ENCODE results near the gene SPON1.

The SPON1 gene

GRCh38 chr11:14109742-14110141, 147.2 kb downstream of the SPON1 start:
- Histone ChIP-seq H3K9me3 (ENCODE audit: control insufficient read depth, insufficient read depth, low read length) (no peaks in the 10 kb centered on the region), H3K27ac (ENCODE audit: low read depth, low read length) (no peak overlapping the region), H3K9ac (ENCODE audit: low read depth, low read length) (no peak overlapping the region), H3K36me3 (ENCODE audit: control insufficient read depth, insufficient read depth, low read length) (no peaks in the 10 kb centered on the region), H3K4me1 (ENCODE audit: control insufficient read depth, insufficient read depth, low read length) (peaks cover 5% of the 10 kb centered on the region; the same call in 1 of the 2 replicates), H3K27me3 (ENCODE audit: control insufficient read depth, insufficient read depth, low read length) (no peaks in the 10 kb centered on the region), H3K4me3 (ENCODE audit: low read depth, low read length) (no peak overlapping the region)

- Histone ChIP-seq H3K4me3 (ENCODE audit: low read depth, low read length) (no peak overlapping the region), H3K9ac (ENCODE audit: low read depth, low read length) (no peak overlapping the region), H3K9me3 (ENCODE audit: control insufficient read depth, insufficient read depth, low read length) (no peaks in the 10 kb centered on the region), H3K27ac (ENCODE audit: low read depth, low read length) (no peak overlapping the region), H3K27me3 (ENCODE audit: control insufficient read depth, insufficient read depth, low read length) (no peaks in the 10 kb centered on the region), H3K4me1 (ENCODE audit: control insufficient read depth, insufficient read depth, low read length) (peaks cover 3% of the 10 kb centered on the region; the same call in 1 of the 2 replicates), H3K36me3 (ENCODE audit: control insufficient read depth, insufficient read depth, low read length) (no peaks in the 10 kb centered on the region)
Measured at GRCh38 chr11:14110629-14111028, 148.1 kb downstream of the SPON1 start.

GRCh38 chr11:14111496-14111895, 149.0 kb downstream of the SPON1 start:
- Histone ChIP-seq H3K4me1 (ENCODE audit: control insufficient read depth, insufficient read depth, low read length) (no peaks in the 10 kb centered on the region), H3K9me3 (ENCODE audit: control insufficient read depth, insufficient read depth, low read length) (no peaks in the 10 kb centered on the region), H3K27ac (ENCODE audit: low read depth, low read length) (no peak overlapping the region), H3K4me3 (ENCODE audit: low read depth, low read length) (no peak overlapping the region), H3K27me3 (ENCODE audit: control insufficient read depth, insufficient read depth, low read length) (no peaks in the 10 kb centered on the region), H3K9ac (ENCODE audit: low read depth, low read length) (no peak overlapping the region), H3K36me3 (ENCODE audit: control insufficient read depth, insufficient read depth, low read length) (no peaks in the 10 kb centered on the region)

GRCh38 chr11:14112721-14113120, 150.2 kb downstream of the SPON1 start:
- H3K27ac ChIP-seq (ENCODE audit: low read depth, low read length), result no peak overlapping the region
- no peak overlapping the region for H3K4me3 ChIP-seq (ENCODE audit: low read depth, low read length)

GRCh38 chr11:14114269-14114668, 151.7 kb downstream of the SPON1 start:
- Histone ChIP-seq H3K9me3 (ENCODE audit: control insufficient read depth, insufficient read depth, low read length) (no peaks in the 10 kb centered on the region), H3K4me1 (ENCODE audit: control insufficient read depth, insufficient read depth, low read length) (no peaks in the 10 kb centered on the region), H3K27me3 (ENCODE audit: control insufficient read depth, insufficient read depth, low read length) (no peaks in the 10 kb centered on the region), H3K4me3 (ENCODE audit: low read depth, low read length) (no peak overlapping the region), H3K27ac (ENCODE audit: low read depth, low read length) (no peak overlapping the region), H3K36me3 (ENCODE audit: control insufficient read depth, insufficient read depth, low read length) (no peaks in the 10 kb centered on the region), H3K9ac (ENCODE audit: low read depth, low read length) (no peak overlapping the region)

More at GRCh38 chr11:14112721-14113120, 150.2 kb downstream of the SPON1 start:
- no peaks in the 10 kb centered on the region for H3K36me3 ChIP-seq (ENCODE audit: control insufficient read depth, insufficient read depth, low read length)
- no peaks in the 10 kb centered on the region for H3K4me1 ChIP-seq (ENCODE audit: control insufficient read depth, insufficient read depth, low read length)
- no peak overlapping the region for H3K9ac ChIP-seq (ENCODE audit: low read depth, low read length)
- H3K27me3 ChIP-seq (ENCODE audit: control insufficient read depth, insufficient read depth, low read length), result no peaks in the 10 kb centered on the region
- no peaks in the 10 kb centered on the region for H3K9me3 ChIP-seq (ENCODE audit: control insufficient read depth, insufficient read depth, low read length)

GRCh38 chr11:14114786-14115185, 152.3 kb downstream of the SPON1 start:
- H3K27ac ChIP-seq (ENCODE audit: low read depth, low read length), result no peak overlapping the region

GRCh38 chr11:14117632-14118031, 155.1 kb downstream of the SPON1 start:
- Histone ChIP-seq H3K4me3 (ENCODE audit: low read depth, low read length) (no peak overlapping the region), H3K4me1 (ENCODE audit: control insufficient read depth, insufficient read depth, low read length) (no peaks in the 10 kb centered on the region), H3K27me3 (ENCODE audit: control insufficient read depth, insufficient read depth, low read length) (no peaks in the 10 kb centered on the region), H3K27ac (ENCODE audit: low read depth, low read length) (no peak overlapping the region), H3K9me3 (ENCODE audit: control insufficient read depth, insufficient read depth, low read length) (no peaks in the 10 kb centered on the region), H3K9ac (ENCODE audit: low read depth, low read length) (no peak overlapping the region), H3K36me3 (ENCODE audit: control insufficient read depth, insufficient read depth, low read length) (no peaks in the 10 kb centered on the region)

More at GRCh38 chr11:14114786-14115185, 152.3 kb downstream of the SPON1 start:
- no peaks in the 10 kb centered on the region for H3K36me3 ChIP-seq (ENCODE audit: control insufficient read depth, insufficient read depth, low read length)
- no peaks in the 10 kb centered on the region for H3K9me3 ChIP-seq (ENCODE audit: control insufficient read depth, insufficient read depth, low read length)
- no peak overlapping the region for H3K9ac ChIP-seq (ENCODE audit: low read depth, low read length)
- H3K4me3 ChIP-seq (ENCODE audit: low read depth, low read length), result no peak overlapping the region
- H3K27me3 ChIP-seq (ENCODE audit: control insufficient read depth, insufficient read depth, low read length), result no peaks in the 10 kb centered on the region
- no peaks in the 10 kb centered on the region for H3K4me1 ChIP-seq (ENCODE audit: control insufficient read depth, insufficient read depth, low read length)

- H3K4me1 ChIP-seq (ENCODE audit: control insufficient read depth, insufficient read depth, low read length), result no peaks in the 10 kb centered on the region
- no peak overlapping the region for H3K27ac ChIP-seq (ENCODE audit: low read depth, low read length)
- H3K9ac ChIP-seq (ENCODE audit: low read depth, low read length), result no peak overlapping the region
- no peaks in the 10 kb centered on the region for H3K27me3 ChIP-seq (ENCODE audit: control insufficient read depth, insufficient read depth, low read length)
- H3K9me3 ChIP-seq (ENCODE audit: control insufficient read depth, insufficient read depth, low read length), result no peaks in the 10 kb centered on the region
- no peaks in the 10 kb centered on the region for H3K36me3 ChIP-seq (ENCODE audit: control insufficient read depth, insufficient read depth, low read length)
- no peak overlapping the region for H3K4me3 ChIP-seq (ENCODE audit: low read depth, low read length)
Measured at GRCh38 chr11:14118072-14118471, 155.5 kb downstream of the SPON1 start.

GRCh38 chr11:14119357-14119756, 156.8 kb downstream of the SPON1 start:
- H3K27me3 ChIP-seq (ENCODE audit: control insufficient read depth, insufficient read depth, low read length), result no peaks in the 10 kb centered on the region
- H3K27ac ChIP-seq (ENCODE audit: low read depth, low read length), result no peak overlapping the region
- no peaks in the 10 kb centered on the region for H3K4me1 ChIP-seq (ENCODE audit: control insufficient read depth, insufficient read depth, low read length)
- no peaks in the 10 kb centered on the region for H3K9me3 ChIP-seq (ENCODE audit: control insufficient read depth, insufficient read depth, low read length)
- no peak overlapping the region for H3K4me3 ChIP-seq (ENCODE audit: low read depth, low read length)
- no peaks in the 10 kb centered on the region for H3K36me3 ChIP-seq (ENCODE audit: control insufficient read depth, insufficient read depth, low read length)
- no peak overlapping the region for H3K9ac ChIP-seq (ENCODE audit: low read depth, low read length)

GRCh38 chr11:14124350-14124749, 161.8 kb downstream of the SPON1 start:
- peaks cover 4% of the 10 kb centered on the region; the same call in 1 of the 2 replicates for H3K9me3 ChIP-seq (ENCODE audit: control insufficient read depth, insufficient read depth, low read length)
- no peaks in the 10 kb centered on the region for H3K27me3 ChIP-seq (ENCODE audit: control insufficient read depth, insufficient read depth, low read length)
- H3K36me3 ChIP-seq (ENCODE audit: control insufficient read depth, insufficient read depth, low read length), result no peaks in the 10 kb centered on the region
- no peak overlapping the region for H3K4me3 ChIP-seq (ENCODE audit: low read depth, low read length)
- H3K9ac ChIP-seq (ENCODE audit: low read depth, low read length), result no peak overlapping the region
- no peak overlapping the region for H3K27ac ChIP-seq (ENCODE audit: low read depth, low read length)
- no peaks in the 10 kb centered on the region for H3K4me1 ChIP-seq (ENCODE audit: control insufficient read depth, insufficient read depth, low read length)

GRCh38 chr11:14124886-14125285, 162.4 kb downstream of the SPON1 start:
- H3K9ac ChIP-seq (ENCODE audit: low read depth, low read length), result no peak overlapping the region
- no peaks in the 10 kb centered on the region for H3K36me3 ChIP-seq (ENCODE audit: control insufficient read depth, insufficient read depth, low read length)
- no peaks in the 10 kb centered on the region for H3K4me1 ChIP-seq (ENCODE audit: control insufficient read depth, insufficient read depth, low read length)
- H3K9me3 ChIP-seq (ENCODE audit: control insufficient read depth, insufficient read depth, low read length), result peaks cover 4% of the 10 kb centered on the region; the same call in 1 of the 2 replicates
- no peaks in the 10 kb centered on the region for H3K27me3 ChIP-seq (ENCODE audit: control insufficient read depth, insufficient read depth, low read length)
- H3K4me3 ChIP-seq (ENCODE audit: low read depth, low read length), result no peak overlapping the region
- H3K27ac ChIP-seq (ENCODE audit: low read depth, low read length), result no peak overlapping the region

- Histone ChIP-seq H3K9me3 (ENCODE audit: control insufficient read depth, insufficient read depth, low read length) (peaks cover 4% of the 10 kb centered on the region; the same call in 1 of the 2 replicates), H3K9ac (ENCODE audit: low read depth, low read length) (no peak overlapping the region), H3K36me3 (ENCODE audit: control insufficient read depth, insufficient read depth, low read length) (no peaks in the 10 kb centered on the region), H3K27ac (ENCODE audit: low read depth, low read length) (no peak overlapping the region), H3K27me3 (ENCODE audit: control insufficient read depth, insufficient read depth, low read length) (no peaks in the 10 kb centered on the region), H3K4me1 (ENCODE audit: control insufficient read depth, insufficient read depth, low read length) (no peaks in the 10 kb centered on the region), H3K4me3 (ENCODE audit: low read depth, low read length) (no peak overlapping the region)
Measured at GRCh38 chr11:14125529-14125928, 163.0 kb downstream of the SPON1 start.

All from HUES48 (cell line).